SK-N-SH (cell line): ENCODE results near the gene MMP3. TPM values are rescaled to one million over a fixed set of nuclear protein-coding genes. Genes with fewer than 3 reads are reported as not detected.
A peak's percentile ranks its signal among the peaks of the same experiment; 100 is the strongest.

Source experiments
- CTCF ChIA-PET: fragments of 300-600, 350-600 bp; formaldehyde crosslinking; extraction: SDS; loops from one replicate; lab custom pipeline; 2021; lab: Yijun Ruan, JAX
- POLR2A ChIA-PET: fragments of 350-600 bp; sonication (Branson Sonifier 250); formaldehyde crosslinking; extraction: SDS; loops from one replicate; lab custom pipeline; 2020; ENCODE audit warnings: antibody characterized with exemption, inconsistent platforms; lab: Yijun Ruan, JAX
- DNase-seq: peaks from one replicate; pipeline ENCODE4 v3.0.0; 2012
- H2AFZ ChIP-seq: fragments of 200-600 bp; sonication (generic); 2 replicates; pipeline ENCODE4 v1.8.1; 2016; ENCODE audit warnings: antibody characterized with exemption, mild to moderate bottlenecking, low read depth
- H3F3A ChIP-seq: fragments of 200-600 bp; sonication (generic); replicated peaks from 2 replicates; pipeline ENCODE3; 2016; ENCODE audit warnings: antibody characterized with exemption, mild to moderate bottlenecking; ENCODE audit not compliant: insufficient read depth
- H3K27ac ChIP-seq, 2 experiments: fragments of 200-500 bp in 1 of 2; fragments of 200-600 bp in 1 of 2; sonication (Bioruptor generic) in 1 of 2; sonication (generic), shearing (Covaris generic) in 1 of 2; 2 replicates each; pipeline versions ENCODE4 v1.5.1 to v1.6.1; 2014 to 2016; ENCODE audit warnings: low read depth in 2 of 2, inconsistent platforms in 1 of 2, low read length in 1 of 2, mild to moderate bottlenecking in 1 of 2, mixed read lengths in 1 of 2
- H3K27me3 ChIP-seq: fragments of 200-600 bp; sonication (generic), shearing (Covaris generic); 2 replicates; pipeline ENCODE4 v1.6.1; 2016; ENCODE audit warnings: mixed run types; ENCODE audit not compliant: insufficient read depth
- H3K36me3 ChIP-seq, 2 experiments: fragments of 200-500 bp in 1 of 2; fragments of 200-600 bp in 1 of 2; sonication (Bioruptor generic) in 1 of 2; sonication (generic) in 1 of 2; replicated peaks in 1 of 2; 2 replicates each; pipeline versions ENCODE3 to v1.5.1; 2014 to 2016; ENCODE audit warnings: low read length in 1 of 2, mild to moderate bottlenecking in 1 of 2; ENCODE audit not compliant: insufficient read depth in 2 of 2, control insufficient read depth in 1 of 2
- H3K4me1 ChIP-seq, 2 experiments: fragments of 200-500 bp in 1 of 2; fragments of 200-600 bp in 1 of 2; sonication (Bioruptor generic) in 1 of 2; sonication (generic), shearing (Covaris generic) in 1 of 2; 2 replicates each; pipeline versions ENCODE4 v1.5.1 to v1.6.1; 2014 to 2016; ENCODE audit warnings: low read depth in 1 of 2, low read length in 1 of 2, mixed run types in 1 of 2; ENCODE audit not compliant: insufficient read depth in 2 of 2, control insufficient read depth in 1 of 2
- H3K4me2 ChIP-seq: fragments of 200-600 bp; sonication (generic), shearing (Covaris generic); 2 replicates; pipeline ENCODE4 v1.6.1; 2017; ENCODE audit warnings: mixed run types
- H3K4me3 ChIP-seq, 2 experiments: fragments of 200-500 bp in 1 of 2; fragments of 200-600 bp in 1 of 2; sonication (Bioruptor generic) in 1 of 2; sonication (generic), shearing (Covaris generic) in 1 of 2; 2 replicates each; pipeline versions ENCODE4 v1.5.1 to v1.8.1; 2014 to 2016; ENCODE audit warnings: low read depth in 2 of 2, inconsistent platforms in 1 of 2, low read length in 1 of 2, mild to moderate bottlenecking in 1 of 2, mixed read lengths in 1 of 2, moderate library complexity in 1 of 2
- H3K79me2 ChIP-seq: fragments of 200-600 bp; sonication (generic); 2 replicates; pipeline ENCODE4 v1.8.1; 2017; ENCODE audit warnings: mild to moderate bottlenecking; ENCODE audit not compliant: insufficient read depth
- H3K9ac ChIP-seq: fragments of 200-600 bp; sonication (generic); 2 replicates; pipeline ENCODE4 v1.6.1; 2017; ENCODE audit warnings: mixed run types
- H3K9me2 ChIP-seq: fragments of 200-600 bp; sonication (generic); 2 replicates; pipeline ENCODE4 v1.6.1; 2017; ENCODE audit warnings: mixed run types
- H3K9me3 ChIP-seq: fragments of 200-600 bp; sonication (generic); 2 replicates; pipeline ENCODE4 v1.6.1; 2017; ENCODE audit warnings: mixed run types, mild to moderate bottlenecking, moderate library complexity
- H4K20me1 ChIP-seq: fragments of 200-600 bp; sonication (generic); 2 replicates; pipeline ENCODE4 v1.6.1; 2017; ENCODE audit warnings: mild to moderate bottlenecking, mixed run types; ENCODE audit not compliant: insufficient read depth
- CHD2 ChIP-seq: fragments of 150-350 bp; IDR thresholded peaks from 2 replicates; pipeline ENCODE4 v1.6.1; 2018; ENCODE audit warnings: low read length; ENCODE audit not compliant: partially characterized antibody
- EP300 ChIP-seq, 2 experiments: IDR thresholded peaks; 2 replicates each; pipeline versions ENCODE4 v1.4.0 to v1.6.1; 2012; ENCODE audit warnings: borderline replicate concordance in 1 of 2, low read depth in 1 of 2, low read length in 1 of 2
- FOSL2 ChIP-seq: IDR thresholded peaks from 2 replicates; pipeline ENCODE4 v1.4.0; 2012; ENCODE audit warnings: low read depth, mild to moderate bottlenecking, moderate library complexity, borderline replicate concordance
- FOXJ3 ChIP-seq: sonication (generic); formaldehyde crosslinking; IDR thresholded peaks from 2 replicates; pipeline ENCODE4 v1.5.1; 2020; ENCODE audit warnings: mild to moderate bottlenecking, missing genetic modification reagents
- GATA2 ChIP-seq: sonication (generic); formaldehyde crosslinking; IDR thresholded peaks from 2 replicates; pipeline ENCODE4 v1.5.0; 2020; ENCODE audit warnings: mild to moderate bottlenecking, missing genetic modification reagents
- JUND ChIP-seq: IDR thresholded peaks from 2 replicates; pipeline ENCODE4 v1.4.0; 2012
- MXI1 ChIP-seq: IDR thresholded peaks from 2 replicates; pipeline ENCODE4 v1.6.1; 2012; ENCODE audit warnings: mild to moderate bottlenecking, low read depth, low read length, improper control_type of control experiment
- NRF1 ChIP-seq: IDR thresholded peaks from 2 replicates; pipeline ENCODE4 v1.6.1; 2012; ENCODE audit warnings: low read depth, mild to moderate bottlenecking, low read length
- RAD21 ChIP-seq: IDR thresholded peaks from 2 replicates; pipeline ENCODE4 v1.6.1; 2012; ENCODE audit warnings: mild to moderate bottlenecking, low read length
- SIN3A ChIP-seq: IDR thresholded peaks from 2 replicates; pipeline ENCODE4 v1.6.1; 2012; ENCODE audit warnings: low read depth, mild to moderate bottlenecking, low read length, moderate library complexity, borderline replicate concordance
- WGBS: methylation state at CpG from one replicate; pipeline ENCODE4 v1.1.6; 2017; ENCODE audit warnings: low lambda C conversion rate; 5-methylcytosine and 5-hydroxymethylcytosine counted together
- polyA plus RNA-seq, 3 experiments: library from polyadenylated mRNA; depleted of rRNA; stranded (reverse); fragments of >200 nt; gene quantifications; 2 replicates each; pipeline ENCODE4 v1.2.3, GENCODE V29; 2012
- TF ChIP-seq, protein P1 (sequence below): IDR thresholded peaks from 2 replicates; pipeline ENCODE4 v1.6.1; 2012; ENCODE audit warnings: mild to moderate bottlenecking, low read depth, low read length, moderate library complexity
- TF ChIP-seq, protein P2 (sequence below): IDR thresholded peaks from 2 replicates; pipeline ENCODE4 v1.4.0; 2012; ENCODE audit warnings: low read depth
- TF ChIP-seq, protein P3 (sequence below): fragments of 150-350 bp; IDR thresholded peaks from 2 replicates; pipeline ENCODE4 v1.6.1; 2016; ENCODE audit warnings: mild to moderate bottlenecking, low read depth, low read length
- TF ChIP-seq, protein P4 (sequence below): IDR thresholded peaks from 2 replicates; pipeline ENCODE4 v1.4.0; 2012; ENCODE audit warnings: low read depth, borderline replicate concordance
- TF ChIP-seq, protein P5 (sequence below): IDR thresholded peaks from 2 replicates; pipeline ENCODE4; 2012

The MMP3 gene
- polyA plus RNA-seq, 1 of the 3 experiments (the other 2 are of a cell fraction) = 39.3 TPM

DNA sequence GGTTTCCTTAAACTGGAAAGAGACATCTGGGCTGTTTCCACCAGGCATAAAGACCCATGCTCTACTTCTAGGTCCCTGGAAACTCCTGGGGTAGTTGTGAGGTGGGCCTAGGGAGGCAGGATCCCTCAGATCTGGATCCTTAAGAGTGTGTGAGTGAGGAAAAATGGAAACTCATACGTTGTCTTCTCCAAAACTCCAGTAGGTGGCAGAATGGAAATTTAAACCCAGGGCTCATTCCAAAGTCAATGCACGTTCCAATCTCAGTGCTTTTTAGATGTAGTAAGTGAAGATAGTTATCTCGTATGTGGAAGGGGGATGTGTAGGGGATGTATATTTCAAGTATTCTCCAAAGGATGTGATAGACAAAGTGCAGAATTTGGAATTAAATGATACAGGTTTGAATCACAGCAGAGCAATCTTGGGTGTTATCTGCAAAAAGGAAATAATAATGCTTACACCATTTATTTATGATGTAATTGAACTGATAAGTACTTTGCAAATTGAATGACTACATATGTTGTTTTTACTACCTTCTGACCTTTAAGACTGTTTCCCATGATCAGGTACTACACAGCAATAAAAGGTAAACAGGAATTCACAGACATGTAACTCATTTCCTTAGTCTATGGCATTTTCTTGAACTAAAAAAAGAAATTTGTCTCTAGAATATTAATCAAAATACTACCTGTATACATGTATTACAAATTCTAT, 32.3 kb downstream of the MMP3 start (continued):
- TF ChIP-seq, protein P1, sequence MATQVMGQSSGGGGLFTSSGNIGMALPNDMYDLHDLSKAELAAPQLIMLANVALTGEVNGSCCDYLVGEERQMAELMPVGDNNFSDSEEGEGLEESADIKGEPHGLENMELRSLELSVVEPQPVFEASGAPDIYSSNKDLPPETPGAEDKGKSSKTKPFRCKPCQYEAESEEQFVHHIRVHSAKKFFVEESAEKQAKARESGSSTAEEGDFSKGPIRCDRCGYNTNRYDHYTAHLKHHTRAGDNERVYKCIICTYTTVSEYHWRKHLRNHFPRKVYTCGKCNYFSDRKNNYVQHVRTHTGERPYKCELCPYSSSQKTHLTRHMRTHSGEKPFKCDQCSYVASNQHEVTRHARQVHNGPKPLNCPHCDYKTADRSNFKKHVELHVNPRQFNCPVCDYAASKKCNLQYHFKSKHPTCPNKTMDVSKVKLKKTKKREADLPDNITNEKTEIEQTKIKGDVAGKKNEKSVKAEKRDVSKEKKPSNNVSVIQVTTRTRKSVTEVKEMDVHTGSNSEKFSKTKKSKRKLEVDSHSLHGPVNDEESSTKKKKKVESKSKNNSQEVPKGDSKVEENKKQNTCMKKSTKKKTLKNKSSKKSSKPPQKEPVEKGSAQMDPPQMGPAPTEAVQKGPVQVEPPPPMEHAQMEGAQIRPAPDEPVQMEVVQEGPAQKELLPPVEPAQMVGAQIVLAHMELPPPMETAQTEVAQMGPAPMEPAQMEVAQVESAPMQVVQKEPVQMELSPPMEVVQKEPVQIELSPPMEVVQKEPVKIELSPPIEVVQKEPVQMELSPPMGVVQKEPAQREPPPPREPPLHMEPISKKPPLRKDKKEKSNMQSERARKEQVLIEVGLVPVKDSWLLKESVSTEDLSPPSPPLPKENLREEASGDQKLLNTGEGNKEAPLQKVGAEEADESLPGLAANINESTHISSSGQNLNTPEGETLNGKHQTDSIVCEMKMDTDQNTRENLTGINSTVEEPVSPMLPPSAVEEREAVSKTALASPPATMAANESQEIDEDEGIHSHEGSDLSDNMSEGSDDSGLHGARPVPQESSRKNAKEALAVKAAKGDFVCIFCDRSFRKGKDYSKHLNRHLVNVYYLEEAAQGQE = no peak
- TF ChIP-seq FOXJ3 (CRISPR knock-in tag) (no peak), NRF1 (no peak), EP300 (IDR thresholded peaks at IDR 0.05; ENCODE audit: borderline replicate concordance in 1 of 2, low read depth in 1 of 2, low read length in 1 of 2) (no peak)

DNA sequence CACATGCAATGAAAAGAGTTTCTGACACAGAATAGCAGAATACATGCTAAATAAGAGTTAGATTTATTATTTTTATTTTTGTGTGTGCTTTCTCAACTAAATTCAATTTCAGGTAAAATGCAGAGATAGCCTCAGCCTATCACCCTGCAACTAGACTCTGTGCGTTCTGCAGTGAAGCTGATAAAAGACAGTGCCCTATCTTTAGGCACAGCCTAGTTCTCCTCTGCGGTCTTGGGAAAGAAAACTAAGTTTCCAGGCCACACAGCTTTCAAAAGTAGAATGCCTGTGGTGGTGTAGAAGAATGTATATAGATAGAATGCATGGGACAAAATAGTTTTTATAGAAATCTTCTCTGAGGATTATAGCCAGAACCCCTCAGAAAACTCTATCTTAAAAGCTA, 33.4 kb downstream of the MMP3 start:
- Histone ChIP-seq H3K9me2 (no peaks in the 10 kb centered on the region), H3K9me3 (no peaks in the 10 kb centered on the region), H3F3A (peaks cover 12% of the 10 kb centered on the region), H3K4me3 (no peak overlapping the region), H3K79me2 (no peaks in the 10 kb centered on the region), H3K36me3 (no peaks in the 10 kb centered on the region), H4K20me1 (no peaks in the 10 kb centered on the region), H2AFZ (no peak overlapping the region), H3K27ac (no peak overlapping the region), H3K4me1 (peaks cover 2 to 10% of the 10 kb centered on the region in 2 experiments; a peak in 3 of 4 replicates), H3K27me3 (no peaks in the 10 kb centered on the region), H3K9ac (no peak overlapping the region), H3K4me2 (no peak overlapping the region)
- ChIA-PET POLR2A (no interaction called here), CTCF (interaction anchor here (1.1 to 2.6 kb wide), 3 partner anchors 13 to 131 kb away, joined by 3 to 13 read pairs (median 4); no protein-coding TSS in a partner anchor)
- 52% methylated on average over 2 of the region's 2 CpGs for WGBS
- TF ChIP-seq SIN3A (no peak), JUND (no peak)
- no peak for DNase-seq

DNA sequence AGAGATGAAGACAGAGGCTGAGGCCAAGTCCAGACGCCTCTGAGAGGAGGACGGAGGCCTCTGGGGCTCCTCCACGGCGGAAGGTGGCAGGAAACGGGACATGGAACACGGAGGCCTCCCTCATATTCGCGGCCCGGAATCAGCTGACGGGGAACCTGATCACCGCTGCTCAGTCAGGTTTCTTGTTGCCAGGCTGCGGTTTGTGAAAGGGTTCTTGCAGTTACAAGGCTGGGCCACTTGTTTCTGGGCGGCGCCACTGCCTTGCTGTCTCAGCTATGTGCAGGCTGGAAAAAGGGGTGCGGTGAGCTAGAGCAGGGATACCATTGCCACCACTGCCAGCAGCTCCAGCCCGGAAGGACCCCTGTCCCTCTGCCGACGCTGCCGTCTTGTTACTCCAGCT, 35.5 kb downstream of the MMP3 start:
- Histone ChIP-seq H3K9ac (no peak overlapping the region), H3K9me3 (no peaks in the 10 kb centered on the region), H3K36me3 (no peaks in the 10 kb centered on the region), H3K4me2 (no peak overlapping the region), H2AFZ (peak overlapping the region; percentile 72; the same call in 1 of the 2 replicates), H4K20me1 (no peaks in the 10 kb centered on the region), H3K9me2 (no peaks in the 10 kb centered on the region), H3K79me2 (no peaks in the 10 kb centered on the region), H3K27me3 (no peaks in the 10 kb centered on the region), H3K4me3 (no peak overlapping the region), H3F3A (peaks cover 17% of the 10 kb centered on the region), H3K27ac (no peak overlapping the region), H3K4me1 (peaks cover 2 to 10% of the 10 kb centered on the region in 2 experiments; a peak in 3 of 4 replicates)
- POLR2A ChIA-PET = no interaction called here
- WGBS = 31% methylated on average over 17 of the region's 19 CpGs
- peak; percentile 36 for DNase-seq
- CTCF ChIA-PET = interaction anchor here (0.6 to 1.8 kb wide), 3 partner anchors 24 to 577 kb away, joined by 4 to 5 read pairs (median 4); no protein-coding TSS in a partner anchor
- TF ChIP-seq, protein P2, sequence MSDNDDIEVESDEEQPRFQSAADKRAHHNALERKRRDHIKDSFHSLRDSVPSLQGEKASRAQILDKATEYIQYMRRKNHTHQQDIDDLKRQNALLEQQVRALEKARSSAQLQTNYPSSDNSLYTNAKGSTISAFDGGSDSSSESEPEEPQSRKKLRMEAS = no peak
- no peak for TF ChIP-seq EP300 (IDR thresholded peaks at IDR 0.05; ENCODE audit: borderline replicate concordance in 1 of 2, low read depth in 1 of 2, low read length in 1 of 2)
- TF ChIP-seq RAD21 = peak; percentile 27
- TF ChIP-seq, protein P3, sequence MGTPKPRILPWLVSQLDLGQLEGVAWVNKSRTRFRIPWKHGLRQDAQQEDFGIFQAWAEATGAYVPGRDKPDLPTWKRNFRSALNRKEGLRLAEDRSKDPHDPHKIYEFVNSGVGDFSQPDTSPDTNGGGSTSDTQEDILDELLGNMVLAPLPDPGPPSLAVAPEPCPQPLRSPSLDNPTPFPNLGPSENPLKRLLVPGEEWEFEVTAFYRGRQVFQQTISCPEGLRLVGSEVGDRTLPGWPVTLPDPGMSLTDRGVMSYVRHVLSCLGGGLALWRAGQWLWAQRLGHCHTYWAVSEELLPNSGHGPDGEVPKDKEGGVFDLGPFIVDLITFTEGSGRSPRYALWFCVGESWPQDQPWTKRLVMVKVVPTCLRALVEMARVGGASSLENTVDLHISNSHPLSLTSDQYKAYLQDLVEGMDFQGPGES = no peak
- no peak for TF ChIP-seq MXI1
- TF ChIP-seq, protein P4, sequence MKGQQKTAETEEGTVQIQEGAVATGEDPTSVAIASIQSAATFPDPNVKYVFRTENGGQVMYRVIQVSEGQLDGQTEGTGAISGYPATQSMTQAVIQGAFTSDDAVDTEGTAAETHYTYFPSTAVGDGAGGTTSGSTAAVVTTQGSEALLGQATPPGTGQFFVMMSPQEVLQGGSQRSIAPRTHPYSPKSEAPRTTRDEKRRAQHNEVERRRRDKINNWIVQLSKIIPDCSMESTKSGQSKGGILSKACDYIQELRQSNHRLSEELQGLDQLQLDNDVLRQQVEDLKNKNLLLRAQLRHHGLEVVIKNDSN = no peak
- no peak for TF ChIP-seq GATA2 (CRISPR knock-in tag)
- TF ChIP-seq NRF1 = no peak
- TF ChIP-seq, protein P5, sequence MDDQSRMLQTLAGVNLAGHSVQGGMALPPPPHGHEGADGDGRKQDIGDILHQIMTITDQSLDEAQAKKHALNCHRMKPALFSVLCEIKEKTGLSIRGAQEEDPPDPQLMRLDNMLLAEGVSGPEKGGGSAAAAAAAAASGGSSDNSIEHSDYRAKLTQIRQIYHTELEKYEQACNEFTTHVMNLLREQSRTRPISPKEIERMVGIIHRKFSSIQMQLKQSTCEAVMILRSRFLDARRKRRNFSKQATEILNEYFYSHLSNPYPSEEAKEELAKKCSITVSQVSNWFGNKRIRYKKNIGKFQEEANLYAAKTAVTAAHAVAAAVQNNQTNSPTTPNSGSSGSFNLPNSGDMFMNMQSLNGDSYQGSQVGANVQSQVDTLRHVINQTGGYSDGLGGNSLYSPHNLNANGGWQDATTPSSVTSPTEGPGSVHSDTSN = no peak
- TF ChIP-seq FOSL2 = no peak
- no peak for TF ChIP-seq CHD2
